Activated naive CD8-positive, alpha-beta T cell (primary cell): ENCODE measurements around the gene TKFC.

Experiments
- H3K27ac Mint-ChIP-seq: one replicate; pipeline ENCODE4 v1.8.0; 2021; ENCODE audit warnings: mixed read lengths
- H3K27me3 Mint-ChIP-seq: one replicate; pipeline ENCODE4 v1.8.0; 2021; ENCODE audit warnings: mixed read lengths
- H3K36me3 Mint-ChIP-seq: one replicate; pipeline ENCODE4 v1.8.0; 2021; ENCODE audit warnings: mixed read lengths
- H3K4me1 Mint-ChIP-seq: one replicate; pipeline ENCODE4 v1.8.0; 2021; ENCODE audit warnings: low read depth, mixed read lengths
- H3K4me3 Mint-ChIP-seq: one replicate; pipeline ENCODE4 v1.8.0; 2021; ENCODE audit warnings: mild to moderate bottlenecking, mixed read lengths
- H3K9me3 Mint-ChIP-seq: one replicate; pipeline ENCODE4 v1.8.0; 2021; ENCODE audit warnings: low read depth, mixed read lengths

The TKFC gene

DNA sequence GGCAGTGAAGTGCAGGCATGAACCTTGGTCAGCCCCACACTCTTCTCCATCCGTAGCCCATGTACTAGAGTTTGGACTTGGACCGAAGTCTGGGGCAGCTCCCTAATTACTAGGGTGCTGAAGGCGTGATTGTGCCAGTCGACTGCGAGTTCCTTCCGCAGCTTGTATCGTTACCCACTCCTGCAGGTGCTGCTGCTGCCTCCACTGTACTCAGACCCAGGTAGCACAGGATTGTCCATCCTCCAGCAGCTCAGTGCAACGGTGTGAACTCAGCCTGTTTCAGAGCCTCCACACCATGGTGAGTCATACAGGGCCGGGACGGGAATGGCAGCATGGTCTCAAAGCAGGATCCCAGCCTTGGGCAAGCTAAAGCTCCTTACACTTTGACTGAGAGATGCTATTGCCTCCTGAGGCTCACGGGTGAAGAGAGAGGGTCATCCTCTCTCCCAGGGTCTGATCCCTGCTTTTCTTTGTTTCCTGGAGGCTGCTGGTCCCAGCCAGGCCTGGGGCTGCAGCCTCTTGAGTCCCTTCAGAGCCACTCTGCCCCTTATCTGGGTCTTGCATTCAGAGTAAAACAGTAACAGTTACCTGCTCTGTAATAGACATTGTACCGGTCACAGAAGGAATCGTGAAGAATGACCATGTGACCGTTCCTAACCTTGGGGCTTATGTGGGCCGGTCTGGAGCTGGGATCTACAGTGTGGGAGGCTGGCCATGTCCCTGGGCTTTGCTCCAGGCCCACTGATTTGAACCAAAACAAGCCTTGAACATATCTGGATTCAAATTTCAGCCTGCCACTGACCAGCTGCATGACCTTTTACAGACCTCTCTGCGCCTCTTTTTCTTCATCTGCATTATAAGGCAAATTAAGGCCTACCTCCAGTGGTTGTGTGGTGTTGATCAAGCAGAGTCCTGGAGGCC lies 1.7 kb downstream of the TKFC start:
- peaks cover 8% of the 10 kb centered on the region for H3K36me3 Mint-ChIP-seq
- H3K4me1 Mint-ChIP-seq: peaks cover 50% of the 10 kb centered on the region
- no peaks in the 10 kb centered on the region for H3K27me3 Mint-ChIP-seq
- H3K9me3 Mint-ChIP-seq: no peaks in the 10 kb centered on the region
- peak overlapping the region; percentile 99 for H3K27ac Mint-ChIP-seq
- H3K4me3 Mint-ChIP-seq: peak overlapping the region; percentile 98

DNA sequence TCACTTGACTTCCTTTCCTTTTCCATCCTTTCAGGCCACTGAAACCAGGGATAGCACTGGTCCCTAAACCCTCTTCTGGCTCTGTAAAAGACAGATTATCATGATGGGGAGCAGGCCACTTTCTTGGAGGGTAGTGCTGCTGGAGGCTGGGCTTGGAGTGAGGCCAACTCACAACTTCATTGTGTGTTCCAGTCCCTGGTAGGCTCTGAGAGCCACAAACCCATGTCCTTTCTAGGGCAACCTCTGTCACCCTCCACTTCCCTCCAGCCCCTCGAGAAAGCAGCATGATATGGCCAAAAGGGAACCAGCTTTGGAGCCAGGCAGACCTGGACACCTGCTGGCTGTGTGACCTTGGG lies 2.3 kb downstream of the TKFC start:
- H3K4me1 Mint-ChIP-seq: peaks cover 44% of the 10 kb centered on the region
- H3K27ac Mint-ChIP-seq: peak overlapping the region; percentile 58
- H3K27me3 Mint-ChIP-seq: no peaks in the 10 kb centered on the region
- H3K36me3 Mint-ChIP-seq: peaks cover 8% of the 10 kb centered on the region
- no peaks in the 10 kb centered on the region for H3K9me3 Mint-ChIP-seq
- H3K4me3 Mint-ChIP-seq: no peak overlapping the region

DNA sequence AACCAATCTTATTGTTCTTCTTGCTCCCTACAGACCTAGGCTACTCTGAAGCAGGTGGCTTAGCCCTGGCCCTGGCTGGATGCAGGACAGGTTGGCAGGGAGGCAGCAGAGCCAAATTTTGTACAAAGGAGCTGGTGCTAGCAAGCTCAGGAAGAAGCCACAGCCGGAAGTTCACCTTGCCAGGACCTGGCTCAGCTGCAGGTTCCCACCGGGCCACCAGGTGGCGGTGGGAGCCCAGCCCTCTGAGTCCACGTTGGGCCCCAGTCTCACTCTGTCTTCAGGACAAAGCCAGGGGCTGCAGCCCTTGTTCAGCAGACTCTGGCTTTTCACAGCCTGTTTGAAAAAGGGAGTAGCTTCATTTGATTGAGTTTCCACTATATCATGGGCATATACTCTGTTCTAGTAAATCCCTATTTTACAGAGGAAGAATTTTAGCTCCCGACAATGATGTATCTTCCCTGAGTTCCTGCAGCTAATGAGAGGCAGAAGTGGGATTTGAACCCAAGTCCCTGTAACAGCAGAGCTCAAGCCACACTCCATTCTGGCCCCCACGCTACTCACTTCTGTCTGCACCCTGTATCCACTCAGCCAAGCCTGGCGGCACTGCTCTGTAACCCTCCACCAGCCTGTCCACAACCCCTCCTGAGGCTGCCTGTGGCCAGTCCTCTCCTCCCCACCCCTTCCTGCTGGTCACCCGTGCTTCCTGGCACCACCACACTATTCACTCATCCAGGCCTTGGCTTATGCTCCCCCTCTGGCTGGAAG lies 3.3 kb downstream of the TKFC start:
- H3K27me3 Mint-ChIP-seq: no peaks in the 10 kb centered on the region
- peak overlapping the region; percentile 88 for H3K27ac Mint-ChIP-seq
- no peak overlapping the region for H3K4me3 Mint-ChIP-seq
- H3K36me3 Mint-ChIP-seq: peaks cover 8% of the 10 kb centered on the region
- H3K4me1 Mint-ChIP-seq: peaks cover 35% of the 10 kb centered on the region
- H3K9me3 Mint-ChIP-seq: no peaks in the 10 kb centered on the region

DNA sequence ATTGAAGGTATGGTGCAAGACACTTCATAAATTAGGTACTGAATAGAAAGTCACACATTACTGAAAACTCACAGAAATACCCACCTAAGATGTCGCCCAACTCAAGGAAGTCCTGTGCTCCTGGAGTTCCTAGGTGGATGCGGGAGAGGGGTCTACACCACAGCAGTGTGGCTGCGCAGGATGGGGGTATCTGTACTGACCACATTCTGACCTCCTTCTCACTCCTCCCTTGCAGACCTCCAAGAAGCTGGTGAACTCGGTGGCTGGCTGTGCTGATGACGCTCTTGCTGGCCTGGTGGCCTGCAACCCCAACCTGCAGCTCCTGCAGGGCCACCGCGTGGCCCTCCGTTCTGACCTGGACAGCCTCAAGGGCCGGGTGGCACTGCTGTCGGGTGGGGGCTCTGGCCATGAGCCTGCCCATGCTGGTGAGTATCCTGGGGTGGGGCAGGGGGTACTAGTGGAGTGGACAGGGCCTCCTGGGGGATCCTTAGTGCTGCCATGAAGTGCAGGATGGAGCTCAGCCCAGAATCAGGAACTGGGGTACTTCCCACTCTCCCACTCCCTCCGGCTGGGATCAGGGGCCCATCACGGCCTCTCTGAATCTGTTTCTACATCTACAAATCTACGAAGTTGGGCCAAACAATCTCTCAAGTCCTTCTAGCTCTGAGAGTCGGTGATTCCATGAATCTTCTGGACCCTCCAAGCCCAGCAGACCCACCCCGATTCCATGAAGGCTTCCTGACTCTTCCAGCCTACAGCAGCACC lies 4.9 kb downstream of the TKFC start:
- Mint-ChIP-seq H3K9me3 (no peaks in the 10 kb centered on the region), H3K36me3 (peaks cover 6% of the 10 kb centered on the region), H3K27ac (no peak overlapping the region), H3K4me1 (peaks cover 23% of the 10 kb centered on the region), H3K27me3 (no peaks in the 10 kb centered on the region), H3K4me3 (no peak overlapping the region)

DNA sequence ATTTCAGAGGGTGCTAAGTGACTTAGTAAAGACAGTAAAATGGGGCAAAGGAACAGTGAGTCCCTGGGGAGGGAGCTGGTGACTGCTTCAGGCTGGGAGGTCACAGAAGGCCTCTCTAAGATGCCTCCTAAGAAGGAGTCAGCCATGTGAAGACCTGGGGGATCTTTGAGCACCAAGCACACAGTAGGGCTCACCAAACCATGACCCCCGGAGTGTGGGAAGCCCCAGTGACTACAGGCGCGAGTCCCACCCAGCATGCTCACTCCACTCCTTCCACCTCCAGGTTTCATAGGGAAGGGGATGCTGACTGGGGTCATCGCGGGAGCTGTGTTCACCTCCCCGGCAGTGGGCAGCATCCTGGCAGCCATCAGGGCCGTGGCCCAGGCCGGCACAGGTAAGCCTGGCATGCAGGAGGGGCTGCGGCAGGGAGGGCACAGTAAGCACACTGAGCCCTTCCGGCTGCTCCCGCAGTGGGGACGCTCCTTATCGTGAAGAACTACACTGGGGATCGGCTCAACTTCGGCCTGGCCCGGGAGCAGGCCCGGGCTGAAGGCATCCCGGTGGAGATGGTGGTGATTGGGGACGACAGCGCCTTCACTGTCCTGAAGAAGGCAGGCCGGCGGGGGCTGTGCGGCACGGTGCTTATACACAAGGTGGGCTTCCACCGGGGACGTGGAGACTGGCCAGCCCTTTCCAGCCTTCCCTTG lies 5.9 kb downstream of the TKFC start:
- Mint-ChIP-seq H3K9me3 (no peaks in the 10 kb centered on the region), H3K27me3 (no peaks in the 10 kb centered on the region), H3K4me1 (peaks cover 15% of the 10 kb centered on the region), H3K4me3 (no peak overlapping the region), H3K36me3 (peaks cover 6% of the 10 kb centered on the region), H3K27ac (no peak overlapping the region)

DNA sequence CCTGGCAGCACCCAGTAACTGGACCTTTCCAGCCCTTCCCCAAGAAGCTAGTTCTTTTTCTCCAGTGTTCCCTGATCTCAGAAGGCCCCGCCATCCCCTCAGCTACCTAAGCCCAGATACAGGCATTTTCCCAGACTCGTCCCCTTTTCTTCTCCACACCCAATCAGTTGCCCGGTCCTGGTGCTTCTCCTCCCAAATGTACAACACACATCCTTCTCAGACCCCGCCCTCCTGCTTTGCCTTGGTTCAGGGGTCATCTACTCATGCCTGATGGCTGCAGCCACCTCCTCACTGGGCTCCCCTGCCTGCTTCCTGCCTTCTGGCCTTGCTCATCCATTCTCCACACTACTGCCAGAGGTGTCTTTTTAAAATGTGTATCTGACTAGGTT lies 6.5 kb downstream of the TKFC start:
- H3K27ac Mint-ChIP-seq: no peak overlapping the region
- no peaks in the 10 kb centered on the region for H3K9me3 Mint-ChIP-seq
- no peak overlapping the region for H3K4me3 Mint-ChIP-seq
- peaks cover 11% of the 10 kb centered on the region for H3K4me1 Mint-ChIP-seq
- peaks cover 6% of the 10 kb centered on the region for H3K36me3 Mint-ChIP-seq
- no peaks in the 10 kb centered on the region for H3K27me3 Mint-ChIP-seq

DNA sequence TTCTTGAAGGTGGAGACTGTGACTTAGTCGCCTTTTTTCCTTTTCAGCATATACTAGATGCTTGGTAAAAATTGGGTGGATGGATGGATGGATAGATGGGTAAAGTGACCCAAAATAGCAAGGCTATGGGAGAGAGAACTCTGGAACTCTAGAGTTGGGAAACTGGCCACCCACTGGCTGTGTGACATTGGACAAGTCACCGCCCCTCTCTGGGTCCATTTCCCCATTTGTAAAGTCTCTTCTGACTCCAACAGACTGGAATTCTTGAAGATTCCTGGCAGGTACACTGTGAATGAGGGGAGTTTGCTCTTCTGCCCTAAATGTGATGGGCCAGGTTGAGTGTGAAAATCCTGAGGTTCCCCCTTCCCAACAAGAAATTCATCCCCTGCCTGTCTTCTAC lies 8.0 kb downstream of the TKFC start:
- peaks cover 9% of the 10 kb centered on the region for H3K4me1 Mint-ChIP-seq
- no peak overlapping the region for H3K27ac Mint-ChIP-seq
- no peak overlapping the region for H3K4me3 Mint-ChIP-seq
- H3K27me3 Mint-ChIP-seq: no peaks in the 10 kb centered on the region
- peaks cover 6% of the 10 kb centered on the region for H3K36me3 Mint-ChIP-seq
- H3K9me3 Mint-ChIP-seq: no peaks in the 10 kb centered on the region

DNA sequence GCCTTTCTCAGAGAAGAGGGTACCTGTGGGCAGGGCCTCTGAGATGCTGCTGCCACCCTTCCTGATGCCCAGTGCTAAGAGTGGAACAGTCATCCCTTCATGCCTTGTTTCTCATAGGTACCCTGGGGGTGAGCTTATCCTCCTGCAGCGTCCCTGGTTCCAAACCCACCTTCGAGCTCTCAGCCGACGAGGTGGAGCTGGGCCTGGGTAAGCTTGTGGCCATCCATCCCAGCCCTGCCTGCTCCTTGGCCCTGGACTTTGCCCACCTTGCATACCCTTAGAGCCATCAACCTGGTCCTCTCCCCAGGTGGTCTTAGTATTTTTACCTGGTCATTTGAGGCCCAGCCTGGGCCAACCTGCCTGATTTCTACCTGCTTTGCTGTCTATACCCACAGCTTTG lies 8.7 kb downstream of the TKFC start:
- no peak overlapping the region for H3K27ac Mint-ChIP-seq
- peaks cover 6% of the 10 kb centered on the region for H3K36me3 Mint-ChIP-seq
- peaks cover 1% of the 10 kb centered on the region for H3K4me1 Mint-ChIP-seq
- H3K9me3 Mint-ChIP-seq: no peaks in the 10 kb centered on the region
- H3K27me3 Mint-ChIP-seq: no peaks in the 10 kb centered on the region
- no peak overlapping the region for H3K4me3 Mint-ChIP-seq

DNA sequence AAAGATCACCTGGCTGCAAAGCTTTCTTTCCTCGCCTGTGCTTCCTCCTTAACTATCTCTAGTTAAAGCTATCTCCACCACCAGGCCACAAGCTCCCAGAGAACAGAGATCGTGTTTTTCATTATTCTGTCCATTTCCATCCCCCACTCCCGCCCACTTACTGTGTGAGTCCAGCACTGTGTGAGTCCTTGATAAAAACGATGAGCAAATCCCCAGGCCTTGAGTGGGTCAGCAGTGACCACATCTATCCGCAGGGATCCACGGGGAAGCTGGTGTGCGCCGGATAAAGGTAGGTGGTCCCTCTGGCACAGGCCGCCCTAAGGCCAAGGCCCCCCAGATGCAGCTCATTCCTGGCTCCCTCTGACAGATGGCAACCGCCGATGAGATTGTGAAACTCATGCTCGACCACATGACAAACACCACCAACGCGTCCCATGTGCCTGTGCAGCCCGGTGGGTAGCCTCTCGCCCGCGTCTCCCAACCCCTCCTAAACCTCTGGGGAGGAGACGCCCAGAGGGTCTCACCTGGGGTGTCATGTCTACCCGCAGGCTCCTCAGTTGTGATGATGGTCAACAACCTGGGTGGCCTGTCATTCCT lies 9.3 kb downstream of the TKFC start:
- Mint-ChIP-seq H3K27me3 (no peaks in the 10 kb centered on the region), H3K4me3 (no peak overlapping the region), H3K27ac (no peak overlapping the region)

DNA sequence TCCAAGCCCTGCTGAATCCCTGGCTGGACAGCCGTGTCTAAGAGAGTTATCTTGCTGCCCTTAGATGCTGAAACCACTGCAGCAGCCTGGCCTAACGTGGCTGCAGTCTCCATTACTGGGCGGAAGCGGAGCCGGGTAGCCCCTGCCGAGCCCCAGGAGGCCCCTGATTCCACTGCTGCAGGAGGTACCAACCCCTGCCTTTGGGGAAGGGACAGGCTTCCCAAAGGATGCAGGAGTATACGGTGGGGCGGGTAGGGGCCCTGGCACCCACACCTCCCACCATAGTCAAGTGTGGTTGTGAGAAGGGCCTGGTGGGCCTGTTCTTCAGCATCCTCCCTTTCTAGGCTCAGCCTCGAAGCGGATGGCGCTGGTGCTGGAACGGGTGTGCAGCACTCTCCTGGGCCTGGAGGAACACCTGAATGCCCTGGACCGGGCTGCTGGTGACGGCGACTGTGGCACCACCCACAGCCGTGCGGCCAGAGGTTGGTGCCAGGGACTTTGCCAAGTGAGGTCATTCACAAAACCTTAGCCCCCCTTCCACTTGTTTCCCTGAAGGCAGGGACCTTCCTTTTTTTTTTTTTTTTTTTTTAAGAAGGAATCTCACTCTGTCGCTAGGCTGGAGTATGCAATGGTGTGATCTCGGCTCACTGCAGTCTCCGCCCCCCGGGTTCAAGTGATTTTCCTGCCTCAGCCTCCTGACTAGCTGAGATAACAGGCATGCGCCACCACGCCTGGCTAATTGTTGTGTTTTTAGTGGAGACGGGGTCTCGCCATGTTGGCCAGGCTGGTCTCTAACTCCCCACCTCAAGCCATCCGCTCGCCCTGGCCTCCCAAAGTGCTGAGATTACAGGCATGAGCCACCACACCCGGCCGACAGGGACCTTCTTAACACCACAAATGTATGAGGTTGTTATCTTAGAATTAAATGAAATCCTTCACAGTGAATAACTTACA lies 11.0 kb downstream of the TKFC start:
- no peak overlapping the region for H3K27ac Mint-ChIP-seq
- H3K4me3 Mint-ChIP-seq: no peak overlapping the region
- peaks cover 6% of the 10 kb centered on the region for H3K36me3 Mint-ChIP-seq
- H3K27me3 Mint-ChIP-seq: no peaks in the 10 kb centered on the region
- H3K4me1 Mint-ChIP-seq: no peaks in the 10 kb centered on the region
- H3K9me3 Mint-ChIP-seq: no peaks in the 10 kb centered on the region

More for the DNA sequence above, 9.3 kb downstream of the TKFC start:
- no peaks in the 10 kb centered on the region for H3K9me3 Mint-ChIP-seq
- H3K4me1 Mint-ChIP-seq: no peaks in the 10 kb centered on the region
- peaks cover 6% of the 10 kb centered on the region for H3K36me3 Mint-ChIP-seq

DNA sequence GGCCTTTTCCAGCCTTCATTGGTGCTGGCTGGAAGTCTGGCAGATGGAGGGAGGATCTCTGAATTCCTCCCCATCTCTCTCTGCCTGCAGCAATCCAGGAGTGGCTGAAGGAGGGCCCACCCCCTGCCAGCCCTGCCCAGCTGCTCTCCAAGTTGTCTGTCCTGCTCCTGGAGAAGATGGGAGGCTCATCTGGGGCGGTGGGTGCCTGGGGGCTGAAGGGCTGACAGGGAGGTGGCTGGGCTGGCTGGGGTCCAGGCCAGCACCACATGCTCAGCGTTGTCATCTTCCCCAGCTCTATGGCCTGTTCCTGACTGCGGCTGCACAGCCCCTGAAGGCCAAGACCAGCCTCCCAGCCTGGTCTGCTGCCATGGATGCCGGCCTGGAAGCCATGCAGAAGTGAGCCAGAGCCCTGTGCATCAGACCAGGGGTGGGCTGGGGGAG lies 12.2 kb downstream of the TKFC start:
- H3K27ac Mint-ChIP-seq: no peak overlapping the region
- no peak overlapping the region for H3K4me3 Mint-ChIP-seq
- peaks cover 3% of the 10 kb centered on the region for H3K36me3 Mint-ChIP-seq

DNA sequence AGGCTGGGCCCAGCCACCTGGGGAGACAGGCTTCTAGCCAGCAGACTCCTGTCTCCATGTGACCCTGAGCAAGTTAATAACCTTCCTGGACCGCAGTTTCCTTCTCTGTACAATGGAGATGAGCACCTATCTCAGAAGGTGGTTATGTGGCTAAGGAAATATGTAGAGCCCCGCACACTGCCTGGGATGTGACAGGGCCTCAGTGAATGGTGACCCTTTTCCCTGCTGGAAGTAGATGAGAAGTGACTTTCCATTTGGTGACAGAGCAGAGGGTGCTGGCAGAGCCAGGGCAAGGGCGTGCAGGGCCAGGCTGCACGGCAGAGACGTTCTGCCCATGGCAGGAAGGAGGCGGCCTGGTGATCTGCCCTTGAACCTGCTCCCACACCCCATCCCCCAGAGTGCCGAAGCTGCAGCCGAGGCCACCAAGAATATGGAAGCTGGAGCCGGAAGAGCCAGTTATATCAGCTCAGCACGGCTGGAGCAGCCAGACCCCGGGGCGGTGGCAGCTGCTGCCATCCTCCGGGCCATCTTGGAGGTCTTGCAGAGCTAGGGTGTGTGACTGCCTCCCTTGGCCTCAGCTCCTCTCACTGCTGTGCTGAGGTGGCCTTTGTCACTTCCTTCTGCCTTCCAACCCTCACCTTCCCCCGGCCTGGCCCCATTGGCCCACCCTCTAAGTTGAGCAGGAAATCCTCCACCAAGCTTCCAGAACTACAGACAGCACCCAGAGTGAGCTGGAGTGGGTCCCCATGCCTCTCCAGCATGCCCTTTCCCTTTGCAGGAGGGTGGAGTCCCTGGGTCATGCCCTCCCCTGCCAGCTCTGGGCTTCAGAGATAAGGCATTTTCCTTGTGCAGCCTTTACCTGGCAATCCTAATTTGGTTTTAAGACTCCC lies 13.2 kb downstream of the TKFC start:
- no peaks in the 10 kb centered on the region for H3K27me3 Mint-ChIP-seq
- no peak overlapping the region for H3K4me3 Mint-ChIP-seq
- no peak overlapping the region for H3K27ac Mint-ChIP-seq
- peaks cover 3% of the 10 kb centered on the region for H3K36me3 Mint-ChIP-seq
- no peaks in the 10 kb centered on the region for H3K9me3 Mint-ChIP-seq
- no peaks in the 10 kb centered on the region for H3K4me1 Mint-ChIP-seq

More for the DNA sequence above, 12.2 kb downstream of the TKFC start:
- H3K9me3 Mint-ChIP-seq: no peaks in the 10 kb centered on the region
- H3K27me3 Mint-ChIP-seq: no peaks in the 10 kb centered on the region
- H3K4me1 Mint-ChIP-seq: no peaks in the 10 kb centered on the region
